SU-DHL-6 (cell line): Measurements from ENCODE around the gene CMTM6.

Experiments used
- H2AFZ ChIP-seq: fragments of 200-600 bp; sonication (generic); 2 replicates; pipeline ENCODE4 v1.6.1; 2014; ENCODE audit warnings: low read depth, mild to moderate bottlenecking, moderate library complexity, mixed read lengths, antibody characterized with exemption, low read length; ENCODE audit not compliant: severe bottlenecking
- H3F3A ChIP-seq: fragments of 200-600 bp; shearing (Covaris generic); 2 replicates; pipeline ENCODE4 v1.6.0; 2016; ENCODE audit warnings: antibody characterized with exemption, mild to moderate bottlenecking; ENCODE audit not compliant: insufficient read depth
- H3K27ac ChIP-seq: fragments of 200-600 bp; sonication (generic); 2 replicates; pipeline ENCODE4 v1.5.1; 2016; ENCODE audit warnings: low read depth, mild to moderate bottlenecking, low read length, moderate library complexity, mixed read lengths
- H3K27me3 ChIP-seq: fragments of 200-600 bp; sonication (generic), shearing (Covaris generic); 2 replicates; pipeline ENCODE4 v1.6.0; 2014; ENCODE audit warnings: mild to moderate bottlenecking, low read length
- H3K36me3 ChIP-seq: fragments of 200-600 bp; sonication (generic); 2 replicates; pipeline ENCODE4 v1.6.1; 2014; ENCODE audit warnings: mild to moderate bottlenecking, low read length, mixed read lengths
- H3K4me2 ChIP-seq: fragments of 300-600, 200-600 bp; shearing (Covaris generic), sonication (generic); 2 replicates; pipeline ENCODE4 v1.6.0; 2014; ENCODE audit warnings: low read length, low read depth, mild to moderate bottlenecking; ENCODE audit not compliant: poor library complexity, severe bottlenecking
- H3K4me3 ChIP-seq: fragments of 200-600 bp; sonication (generic); 2 replicates; pipeline ENCODE4 v1.5.1; 2014; ENCODE audit warnings: antibody characterized with exemption, low read length, mild to moderate bottlenecking, mixed read lengths; ENCODE audit not compliant: insufficient read depth, poor library complexity, severe bottlenecking
- H3K79me2 ChIP-seq: fragments of 200-600 bp; sonication (generic); 2 replicates; pipeline ENCODE4 v1.6.1; 2014; ENCODE audit warnings: mild to moderate bottlenecking, low read length, moderate library complexity; ENCODE audit not compliant: insufficient read depth
- H3K9ac ChIP-seq: fragments of 200-600 bp; sonication (generic); 2 replicates; pipeline ENCODE4 v1.7.0; 2014; ENCODE audit warnings: mild to moderate bottlenecking, low read length
- H3K9me2 ChIP-seq: fragments of 200-600 bp; sonication (generic); replicated peaks from 2 replicates; pipeline ENCODE4 v1.6.1; 2014; ENCODE audit warnings: low read length; ENCODE audit not compliant: insufficient read depth
- H3K9me3 ChIP-seq: fragments of 200-600 bp; sonication (generic); 2 replicates; pipeline ENCODE4 v1.6.1; 2014; ENCODE audit warnings: low read length, mixed read lengths; ENCODE audit not compliant: insufficient read depth
- H4K20me1 ChIP-seq: fragments of 200-600 bp; sonication (generic); 2 replicates; pipeline ENCODE4 v1.6.1; 2014; ENCODE audit warnings: low read depth, mild to moderate bottlenecking, antibody characterized with exemption, low read length, moderate library complexity, mixed read lengths
- EZH2phosphoT487 ChIP-seq: fragments of 200-600 bp; sonication (generic), shearing (Covaris generic); conservative IDR thresholded peaks from 2 replicates; pipeline ENCODE4 v1.6.1; 2018; ENCODE audit warnings: mild to moderate bottlenecking, antibody characterized with exemption, low read length, moderate library complexity, mixed read lengths
- TF ChIP-seq, protein P1 (sequence below): fragments of 200-600 bp; sonication (generic); IDR thresholded peaks from one replicate; pipeline ENCODE4 v1.5.1; 2017; ENCODE audit warnings: antibody characterized with exemption, mild to moderate bottlenecking, low read length, moderate library complexity; ENCODE audit not compliant: insufficient read depth, poor library complexity, severe bottlenecking

The CMTM6 gene

DNA sequence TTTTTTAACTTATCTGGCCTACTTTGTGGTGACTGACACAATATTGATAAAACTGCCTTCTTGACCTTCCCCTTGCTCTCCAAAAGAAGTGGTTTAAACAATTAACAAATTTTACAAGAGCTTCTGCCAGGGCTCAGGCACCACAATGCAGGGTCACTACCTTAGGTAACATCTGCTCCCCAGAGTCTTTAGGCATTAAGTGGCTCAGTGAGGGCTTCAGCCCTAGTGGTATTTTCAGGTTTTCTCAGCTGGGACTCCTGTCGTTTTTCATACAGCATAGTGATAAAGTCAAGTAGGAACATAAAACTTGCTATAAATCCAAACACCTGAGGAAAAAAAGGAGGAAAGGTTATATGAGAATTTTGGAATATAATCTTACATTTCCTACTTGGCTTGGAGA is 18.9 kb downstream of the CMTM6 start:
- Histone ChIP-seq H3K4me2 (peak overlapping the region; percentile 58), H3K9me2 (no peaks in the 10 kb centered on the region), H3K9me3 (no peaks in the 10 kb centered on the region), H3K9ac (no peak overlapping the region), H3K36me3 (peaks cover 17% of the 10 kb centered on the region; the same call in 1 of the 2 replicates), H3K27ac (peak overlapping the region; percentile 34; the same call in 1 of the 2 replicates), H3F3A (peaks cover 15% of the 10 kb centered on the region; the same call in 1 of the 2 replicates), H3K79me2 (no peaks in the 10 kb centered on the region), H2AFZ (peak overlapping the region; percentile 33), H3K4me3 (no peak overlapping the region), H3K27me3 (no peaks in the 10 kb centered on the region), H4K20me1 (no peaks in the 10 kb centered on the region)
- no peak for TF ChIP-seq EZH2phosphoT487
- TF ChIP-seq, protein P1, sequence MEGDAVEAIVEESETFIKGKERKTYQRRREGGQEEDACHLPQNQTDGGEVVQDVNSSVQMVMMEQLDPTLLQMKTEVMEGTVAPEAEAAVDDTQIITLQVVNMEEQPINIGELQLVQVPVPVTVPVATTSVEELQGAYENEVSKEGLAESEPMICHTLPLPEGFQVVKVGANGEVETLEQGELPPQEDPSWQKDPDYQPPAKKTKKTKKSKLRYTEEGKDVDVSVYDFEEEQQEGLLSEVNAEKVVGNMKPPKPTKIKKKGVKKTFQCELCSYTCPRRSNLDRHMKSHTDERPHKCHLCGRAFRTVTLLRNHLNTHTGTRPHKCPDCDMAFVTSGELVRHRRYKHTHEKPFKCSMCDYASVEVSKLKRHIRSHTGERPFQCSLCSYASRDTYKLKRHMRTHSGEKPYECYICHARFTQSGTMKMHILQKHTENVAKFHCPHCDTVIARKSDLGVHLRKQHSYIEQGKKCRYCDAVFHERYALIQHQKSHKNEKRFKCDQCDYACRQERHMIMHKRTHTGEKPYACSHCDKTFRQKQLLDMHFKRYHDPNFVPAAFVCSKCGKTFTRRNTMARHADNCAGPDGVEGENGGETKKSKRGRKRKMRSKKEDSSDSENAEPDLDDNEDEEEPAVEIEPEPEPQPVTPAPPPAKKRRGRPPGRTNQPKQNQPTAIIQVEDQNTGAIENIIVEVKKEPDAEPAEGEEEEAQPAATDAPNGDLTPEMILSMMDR = no peak

DNA sequence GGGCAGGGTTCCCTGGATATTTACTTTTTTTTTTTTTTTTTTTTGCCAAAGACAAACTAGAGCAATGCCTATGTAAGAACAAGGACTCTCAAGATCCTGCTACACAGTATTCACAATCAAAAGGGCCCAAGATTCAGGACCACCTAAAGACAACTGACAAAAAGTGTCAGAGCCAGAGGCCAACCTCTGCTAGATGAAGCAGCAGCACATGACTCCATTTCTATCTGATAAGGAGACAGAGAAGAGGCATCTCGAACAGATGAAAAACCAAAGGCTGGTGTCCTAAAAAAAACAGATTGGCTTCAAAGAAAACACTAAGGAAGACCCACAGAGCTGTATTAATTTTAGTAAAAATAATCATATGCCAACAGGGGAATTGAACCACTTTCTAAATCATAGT is 20.0 kb downstream of the CMTM6 start:
- Histone ChIP-seq H2AFZ (no peak overlapping the region), H3K36me3 (peaks cover 16% of the 10 kb centered on the region; the same call in 1 of the 2 replicates)

DNA sequence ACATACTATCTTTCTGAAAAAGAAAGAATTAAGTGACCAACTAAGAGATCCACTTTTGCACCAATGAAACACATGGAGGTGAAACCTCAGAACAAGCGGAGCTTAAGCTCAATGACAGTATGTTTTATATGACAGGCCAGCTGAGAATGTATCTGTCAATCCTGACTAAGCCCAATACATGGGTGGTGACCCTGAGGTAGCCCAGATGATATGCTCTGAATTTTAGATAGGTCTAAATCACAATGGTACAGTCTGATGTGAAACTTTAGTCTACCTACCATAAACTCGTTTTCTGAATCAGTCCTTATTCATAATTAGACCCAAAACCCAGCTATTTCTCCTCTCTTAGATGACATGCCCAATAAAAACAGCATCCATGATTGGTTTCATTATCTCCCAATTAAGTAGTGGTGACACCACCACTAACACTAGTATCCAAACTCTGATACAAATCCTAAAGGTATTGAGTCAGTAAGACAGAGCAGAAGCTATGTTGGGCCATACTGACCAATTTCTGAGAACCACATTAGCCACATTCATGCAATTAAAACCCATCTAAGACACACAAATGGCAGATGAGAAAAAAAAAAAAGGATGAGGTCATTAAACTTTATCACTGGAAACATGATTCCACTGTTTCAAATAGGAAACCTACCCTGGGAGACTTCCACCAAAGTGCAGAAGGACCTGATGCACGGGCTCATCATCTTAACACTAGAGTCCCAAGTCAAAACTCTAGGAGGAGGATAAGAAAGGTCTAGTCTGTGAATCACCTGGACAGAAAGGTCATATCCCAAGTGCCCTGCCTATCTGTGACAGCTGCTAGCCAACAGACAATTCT is 20.6 kb downstream of the CMTM6 start:
- H3K27ac ChIP-seq = no peak overlapping the region
- H3K9ac ChIP-seq = no peak overlapping the region
- no peak overlapping the region for H3K4me2 ChIP-seq
- H3K9me2 ChIP-seq = no peaks in the 10 kb centered on the region
- no peak overlapping the region for H3K4me3 ChIP-seq
- peaks cover 12% of the 10 kb centered on the region; the same call in 1 of the 2 replicates for H3K36me3 ChIP-seq
- no peaks in the 10 kb centered on the region for H3K27me3 ChIP-seq
- no peaks in the 10 kb centered on the region for H3K9me3 ChIP-seq
- no peak overlapping the region for H2AFZ ChIP-seq
- TF ChIP-seq, protein P1 = no peak
- TF ChIP-seq EZH2phosphoT487 = no peak
- no peaks in the 10 kb centered on the region for H4K20me1 ChIP-seq
- no peaks in the 10 kb centered on the region for H3K79me2 ChIP-seq
- H3F3A ChIP-seq = peaks cover 15% of the 10 kb centered on the region; the same call in 1 of the 2 replicates

More for the DNA sequence above, 20.0 kb downstream of the CMTM6 start:
- Histone ChIP-seq H3K4me3 (no peak overlapping the region), H3F3A (peaks cover 15% of the 10 kb centered on the region; the same call in 1 of the 2 replicates), H3K9me3 (no peaks in the 10 kb centered on the region), H3K79me2 (no peaks in the 10 kb centered on the region), H3K27me3 (no peaks in the 10 kb centered on the region), H3K27ac (no peak overlapping the region), H3K4me2 (no peak overlapping the region), H3K9ac (no peak overlapping the region), H4K20me1 (no peaks in the 10 kb centered on the region), H3K9me2 (no peaks in the 10 kb centered on the region)
- TF ChIP-seq, protein P1 = no peak
- TF ChIP-seq EZH2phosphoT487 = no peak
